ENCODE results near the gene SMYD4. TPM values are rescaled to one million over a fixed set of nuclear protein-coding genes. Genes with fewer than 3 reads are reported as not detected.
A peak's percentile ranks its signal among the peaks of the same experiment; 100 is the strongest.

SMYD4 gene
- total and polyA plus RNA-seq, 9 of the 15 experiments (the other 6 are each of a cell fraction or from before 2014, with no cell fraction given) = 1.3 to 10.2 (median 6.7) TPM

DNA sequence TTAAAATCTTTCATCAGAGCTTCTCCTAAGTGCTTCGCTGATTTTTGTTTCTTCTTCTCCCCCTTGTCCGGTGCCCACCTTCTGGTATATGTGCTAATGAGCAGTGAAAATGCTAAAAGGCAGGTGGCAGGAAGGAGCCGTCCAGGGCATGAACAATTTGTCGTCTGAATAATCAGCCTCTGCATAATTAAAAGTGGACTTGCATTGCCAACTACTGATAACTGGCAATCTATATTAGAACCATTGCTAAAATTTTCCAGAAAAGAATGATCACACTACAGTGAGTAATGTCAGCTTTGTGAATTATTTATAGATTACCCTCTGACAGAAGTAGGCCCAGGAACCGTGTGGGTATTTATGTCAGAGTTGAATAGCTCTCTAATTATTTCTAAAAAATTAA, 39.8 kb downstream of the SMYD4 start (continued):
- TF ChIP-seq ETS2 (tag; IDR thresholded peaks at IDR 0.05; ENCODE audit: borderline replicate concordance, poor library complexity, severe bottlenecking) = no peak
- no peak for TF ChIP-seq JUND (IDR thresholded peaks at IDR 0.05; ENCODE audit: borderline replicate concordance, low read depth, low read length)
- TF ChIP-seq JUND (tag; IDR thresholded peaks at IDR 0.05; ENCODE audit: borderline replicate concordance, low read depth, low read length) = no peak

DNA sequence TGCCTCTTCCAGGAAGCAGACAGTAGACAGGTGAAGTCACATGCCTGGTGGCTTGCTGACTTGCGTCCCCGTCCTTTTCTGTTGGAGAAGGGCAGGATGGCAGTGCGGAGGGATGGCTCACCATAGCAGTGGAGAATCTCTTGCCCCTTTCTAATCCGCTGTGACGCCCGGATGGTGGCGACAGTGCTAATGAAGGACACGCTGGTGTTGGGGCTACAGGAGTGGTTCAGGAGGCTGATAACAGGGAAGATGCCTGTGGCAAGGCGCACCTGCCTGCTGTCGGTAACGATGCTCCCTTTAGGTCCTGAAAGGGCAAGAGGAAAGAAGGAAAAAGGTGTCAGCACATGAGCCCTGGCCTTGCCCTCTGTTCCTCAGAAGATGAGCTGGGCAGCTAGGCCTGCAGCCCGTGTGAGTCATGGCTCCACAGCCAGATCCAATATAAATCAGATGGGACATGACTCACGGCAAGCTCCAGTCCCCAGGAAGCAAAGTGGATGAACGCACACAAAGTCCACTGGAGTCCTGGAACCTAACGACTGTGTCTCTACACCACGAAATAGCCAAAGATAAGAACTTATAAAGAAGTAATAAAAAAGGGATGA, 42.3 kb downstream of the SMYD4 start:
- Histone ChIP-seq H3K27me3 (ENCODE audit: control insufficient read depth in 2 of 2, insufficient read depth in 2 of 2, low read length in 2 of 2) (no peaks in the 10 kb centered on the region), H3K79me2 (ENCODE audit: control insufficient read depth, insufficient read depth, low read length) (no peaks in the 10 kb centered on the region; the same call in 2 of the 3 replicates), H3K4me1 (replicated peaks in 1 of 2; ENCODE audit: control insufficient read depth in 2 of 2, insufficient read depth in 2 of 2, low read length in 2 of 2) (peaks cover 11 to 20% of the 10 kb centered on the region in 2 experiments; a peak in 4 of 5 replicates), H3K36me3 (ENCODE audit: control insufficient read depth, insufficient read depth, low read length) (peaks cover 40% of the 10 kb centered on the region), H2AFZ (ENCODE audit: low read depth, low read length) (no peak overlapping the region), H3K27ac (ENCODE audit: extremely low read depth, low read depth, low read length) (no peak overlapping the region), H3K4me3 (no peak overlapping the region), H4K20me1 (replicated peaks; ENCODE audit: control insufficient read depth, insufficient read depth, low read length) (no peaks in the 10 kb centered on the region), H3K4me2 (ENCODE audit: insufficient read depth, low read length) (no peak overlapping the region), H3K9me3 (replicated peaks; ENCODE audit: control insufficient read depth, insufficient read depth, low read depth, low read length) (no peaks in the 10 kb centered on the region), H3K9me1 (ENCODE audit: control insufficient read depth, insufficient read depth, low read length) (no peaks in the 10 kb centered on the region), H3K9ac (ENCODE audit: insufficient read depth in 1 of 2, low read depth in 2 of 2, low read length in 2 of 2) (peak overlapping the region in 1 of 2 experiments; percentile 68; a peak in 2 of 4 replicates)
- no peak for FAIRE-seq
- intact Hi-C loops (cut with micrococcal nuclease) (no loop called here), in situ Hi-C loops (cut with MboI) (no loop called here)
- ATAC-seq = no peak
- peak; percentile 3 for TF ChIP-seq MEIS2 (IDR thresholded peaks at IDR 0.05; ENCODE audit: partially characterized antibody)
- TF ChIP-seq JUND (IDR thresholded peaks at IDR 0.05; ENCODE audit: borderline replicate concordance, low read depth, low read length) = peak; percentile 7; the same call in 1 of the 2 replicates
- TF ChIP-seq JUND (tag; IDR thresholded peaks at IDR 0.05; ENCODE audit: borderline replicate concordance, low read depth, low read length) = no peak
- peak; percentile 32; the same call in 1 of the 2 replicates for TF ChIP-seq JUN (IDR thresholded peaks at IDR 0.05; ENCODE audit: borderline replicate concordance, low read depth, low read length)
- TF ChIP-seq JUN (CRISPR knock-in tag; IDR thresholded peaks at IDR 0.05; ENCODE audit: borderline replicate concordance) = no peak
- no peak for TF ChIP-seq CREBBP (IDR thresholded peaks at IDR 0.05; ENCODE audit: low read depth, low read length)
- peak; percentile 34; the same call in 1 of the 2 replicates for TF ChIP-seq ATF3 (IDR thresholded peaks at IDR 0.05)
- no peak for TF ChIP-seq ATF3 (CRISPR knock-in tag; conservative IDR thresholded peaks at IDR 0.05)
- peak; percentile 89 for TF ChIP-seq FOSL1 (tag; conservative IDR thresholded peaks at IDR 0.05)
- no TSS peak for BruUV-seq (replicated peaks)
- DNase-seq (ENCODE audit: extremely low read depth in 1 of 4, low spot score in 3 of 4) = peak in 1 of 4 experiments; percentile 19
- ChIA-PET POLR2A (interaction anchor here (0.6 to 1.2 kb wide), 2 partner anchors 14 to 32 kb away, joined by 3 to 4 read pairs; no protein-coding TSS in a partner anchor), CTCF (ENCODE audit: low intra/inter-chr PET ratio) (interaction anchor here (0.7 kb wide), 1 partner anchor 13 kb away, joined by 3 read pairs; no protein-coding TSS in a partner anchor)
- 71% methylated on average over 12 of the region's 16 CpGs for WGBS (ENCODE audit: insufficient coverage, low coverage, missing lambda C conversion rate)

Measured in K562 (cell line).